GDM1 (cell line): Measurements from ENCODE around the gene THRB.

ENCODE experiments used
- DNase-seq: peaks from one replicate; lab custom pipeline; 2025; lab: John Stamatoyannopoulos, UW

THRB gene

DNA sequence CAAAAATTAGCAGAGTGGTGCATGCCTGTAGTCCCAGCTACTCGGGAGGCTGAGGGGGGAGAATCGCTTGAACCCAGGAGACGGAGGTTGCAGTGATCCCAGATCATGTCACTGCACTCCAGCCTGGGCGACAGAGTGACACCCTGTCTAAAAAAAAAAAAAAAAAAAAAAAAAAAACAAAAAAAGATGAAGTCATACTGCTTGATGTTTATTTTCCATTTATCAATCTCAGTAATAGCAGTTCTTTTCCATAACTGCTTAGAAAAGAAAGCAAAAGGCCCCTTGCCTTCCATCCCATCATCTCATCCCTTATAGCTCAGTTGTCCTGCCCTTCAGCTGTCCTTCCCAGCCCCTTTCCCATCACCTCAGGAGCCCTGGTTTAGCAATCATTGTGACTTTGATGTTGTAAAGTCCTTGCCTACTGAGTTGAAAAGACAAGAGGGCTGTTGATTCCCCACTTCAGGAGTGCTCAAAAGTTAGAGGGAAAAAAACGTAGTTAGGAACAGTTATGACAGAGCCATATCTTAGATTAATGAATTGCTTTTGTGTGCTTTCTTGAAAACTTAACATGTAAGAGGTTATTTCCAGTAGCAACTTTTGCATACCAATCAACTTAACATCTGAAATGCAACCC lies 18.0 kb upstream of the THRB start:
- no peak for DNase-seq

DNA sequence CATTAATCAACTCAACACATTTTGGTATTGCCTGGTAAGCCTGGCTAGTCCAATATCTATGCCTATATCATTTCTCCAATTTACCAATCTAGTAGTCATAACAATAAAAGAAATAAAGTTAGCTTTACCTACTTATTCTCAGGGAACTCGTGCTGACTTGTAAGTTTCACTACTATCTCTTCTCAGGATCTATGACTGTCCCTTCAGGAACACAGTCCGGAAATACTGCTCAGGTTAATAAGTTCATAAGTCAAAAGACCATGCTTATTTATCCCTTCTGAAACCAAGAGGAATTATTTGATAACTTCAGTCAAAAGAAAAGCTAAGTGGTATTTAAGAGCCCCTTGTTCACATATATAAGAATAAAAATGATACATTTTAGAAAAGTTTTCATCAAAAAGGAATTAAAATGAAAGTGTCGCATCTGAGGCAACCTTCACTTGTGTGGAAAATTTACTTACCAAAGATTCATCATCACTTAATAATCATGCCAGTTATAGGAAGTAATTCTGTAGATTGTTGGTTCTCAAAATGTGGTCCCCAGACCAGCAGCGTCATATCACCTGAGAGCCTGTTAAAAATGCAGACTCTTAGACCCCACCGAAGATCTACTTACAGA lies 15.5 kb upstream of the THRB start:
- no peak for DNase-seq

DNA sequence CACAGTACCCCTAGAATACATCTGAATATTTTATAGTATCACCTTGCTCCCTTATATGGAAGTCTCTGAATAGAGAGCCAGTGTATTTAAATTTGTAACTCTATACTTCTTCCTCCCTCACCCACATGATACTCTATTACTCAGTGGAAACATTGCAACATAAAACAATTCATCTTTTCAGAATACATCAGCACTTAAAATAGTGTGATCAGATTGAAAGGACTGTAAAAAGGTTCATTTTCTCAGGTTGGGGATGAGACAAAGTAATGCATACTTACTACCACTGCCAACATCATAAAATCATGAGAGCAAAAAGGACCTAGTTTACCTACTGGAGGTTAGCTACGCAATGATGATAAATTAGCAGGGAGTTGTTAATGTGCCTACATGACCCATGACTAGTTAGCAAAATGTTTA lies 13.8 kb upstream of the THRB start:
- no peak for DNase-seq

DNA sequence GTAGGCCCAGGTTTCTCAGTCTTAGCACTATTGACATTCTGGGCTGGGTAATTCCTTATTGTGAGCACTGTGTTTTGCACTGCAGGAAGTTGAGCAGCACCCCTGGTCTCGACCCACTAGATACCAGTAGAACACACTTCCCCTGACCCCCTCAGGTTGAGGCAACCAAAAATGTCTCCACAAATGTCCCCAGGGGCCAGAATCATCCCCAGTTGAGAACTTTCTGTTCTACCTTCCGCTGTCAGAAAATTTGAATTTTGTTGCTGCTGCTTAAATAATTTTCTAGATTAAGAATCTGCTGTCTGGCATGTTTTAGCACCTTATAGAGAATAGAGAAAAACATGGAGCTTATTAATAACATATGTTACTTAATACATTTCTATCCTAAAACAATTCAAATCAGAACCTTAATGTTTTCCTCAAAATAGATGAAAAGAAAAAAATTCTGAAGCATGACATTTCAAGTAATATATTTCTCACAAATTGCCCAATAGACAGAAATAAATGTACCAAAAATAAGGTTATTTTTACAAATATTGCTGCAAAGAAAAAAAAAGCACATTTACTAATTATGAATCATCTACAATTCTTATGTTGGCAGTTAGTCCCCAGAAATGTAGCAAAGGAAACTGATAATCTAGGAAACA lies 13.2 kb upstream of the THRB start:
- no peak for DNase-seq

DNA sequence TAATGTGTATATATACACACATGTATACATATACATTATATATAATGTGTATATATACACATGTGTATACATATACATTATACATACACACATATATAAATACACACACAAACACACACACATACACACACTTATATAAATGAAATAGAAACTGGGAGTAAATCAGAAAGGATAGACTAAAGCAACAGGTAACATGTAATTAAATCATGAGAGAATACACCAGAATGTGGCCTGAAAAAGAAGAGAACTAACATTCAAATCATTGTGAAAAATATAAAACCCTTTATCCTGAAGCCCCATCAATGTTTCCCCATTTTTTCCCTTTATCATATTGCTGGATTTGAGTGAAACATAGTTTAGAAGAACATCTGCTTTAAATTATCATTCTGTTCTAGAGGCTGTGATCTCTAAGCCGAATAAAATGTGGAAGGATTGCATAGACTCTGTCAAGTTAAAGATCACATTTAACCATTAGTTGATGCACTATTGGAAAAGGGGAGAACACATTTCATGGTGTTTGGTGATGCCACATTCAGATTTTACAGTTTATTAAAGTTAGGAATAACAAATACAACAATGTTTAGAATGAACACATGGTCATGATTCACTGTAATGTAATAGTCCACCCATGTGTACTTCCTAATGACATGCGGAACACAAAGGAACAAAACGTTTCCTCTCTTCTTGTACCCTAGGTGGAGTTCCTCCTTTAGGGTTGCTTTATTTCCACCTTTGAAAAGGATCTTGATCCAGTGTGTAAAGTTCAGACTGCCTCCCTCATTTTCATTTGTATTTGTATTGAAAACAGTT lies 12.5 kb upstream of the THRB start:
- no peak for DNase-seq

DNA sequence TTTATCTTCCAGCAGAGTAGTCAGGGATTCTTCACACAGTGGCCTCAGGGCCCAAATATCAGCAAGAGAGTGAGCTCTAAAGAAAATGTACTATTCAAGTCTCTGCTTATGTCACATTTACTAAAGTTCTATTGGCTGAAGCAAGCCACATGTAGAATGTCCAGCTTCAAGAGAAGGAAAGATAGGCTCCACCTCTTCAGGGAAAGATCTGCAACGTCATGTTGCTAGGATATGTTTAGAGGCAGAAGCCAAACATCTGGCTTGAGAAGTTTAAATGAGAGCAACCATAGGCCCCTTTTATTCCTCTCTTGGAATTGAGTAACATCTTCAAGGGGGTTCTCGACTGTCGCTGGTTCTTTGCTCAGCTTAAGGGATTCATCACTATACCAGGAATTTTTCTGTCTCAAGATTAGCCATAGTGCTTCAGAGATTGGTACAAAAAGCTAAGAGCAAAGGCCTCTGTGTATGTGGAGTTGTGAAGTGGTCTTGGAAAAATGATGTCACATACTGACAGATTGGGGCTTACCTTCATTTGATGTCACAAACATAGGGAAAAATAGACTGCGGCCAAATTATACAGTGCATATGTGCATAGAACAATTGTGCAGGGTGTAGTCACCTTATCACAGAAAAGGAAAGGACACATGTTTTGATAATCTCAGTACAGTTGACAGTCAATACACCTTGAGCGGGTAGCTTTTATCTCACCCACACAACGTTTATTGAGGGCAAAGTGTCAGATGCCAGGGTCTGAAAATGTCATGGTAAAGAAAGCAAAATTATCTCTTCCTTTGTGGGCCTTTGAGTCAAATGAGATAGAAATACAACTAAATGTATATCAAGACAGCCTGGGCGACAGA lies 11.3 kb upstream of the THRB start:
- DNase-seq: no peak

DNA sequence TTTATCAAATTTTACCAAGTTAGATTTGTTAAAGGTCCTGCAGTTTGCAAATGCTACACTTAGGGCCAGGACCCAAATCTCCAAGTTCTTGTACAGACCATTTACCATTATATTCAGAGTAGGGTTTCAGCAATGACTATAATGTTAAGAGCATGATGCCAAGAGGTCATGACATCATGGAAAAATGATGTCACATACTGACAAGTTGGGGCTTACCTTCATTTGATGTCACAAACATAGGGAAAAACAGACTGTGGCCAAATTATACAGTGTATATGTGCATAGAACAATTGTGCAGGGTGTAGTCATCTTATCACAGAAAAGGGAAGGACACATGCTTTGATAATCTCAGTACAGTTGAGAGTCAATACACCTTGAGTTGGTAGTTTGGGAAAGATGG lies 10.1 kb upstream of the THRB start:
- DNase-seq: no peak

DNA sequence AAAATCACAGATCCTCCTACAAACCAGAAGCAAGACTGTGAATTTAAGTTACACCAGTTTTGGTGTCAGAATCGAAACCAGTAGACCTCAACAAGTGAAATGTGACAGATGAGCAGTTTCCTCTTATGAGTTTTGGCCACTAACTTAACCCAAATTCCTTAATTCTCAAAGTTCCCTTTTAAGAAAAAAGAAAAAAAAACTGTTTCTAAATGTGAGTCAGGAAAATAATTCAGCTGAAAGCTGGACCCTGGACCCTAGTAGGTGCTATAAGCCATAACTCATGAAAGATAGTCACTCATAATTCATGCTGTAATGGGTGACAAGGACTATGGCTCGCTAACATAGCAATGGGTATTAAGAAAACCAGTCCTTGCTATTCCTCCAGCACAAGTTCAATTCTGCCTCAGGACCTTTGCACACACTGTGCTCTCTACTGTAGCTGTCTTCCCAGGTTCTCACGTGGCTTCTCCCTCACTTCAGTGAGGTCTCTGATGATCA lies 9.0 kb upstream of the THRB start:
- DNase-seq: no peak

DNA sequence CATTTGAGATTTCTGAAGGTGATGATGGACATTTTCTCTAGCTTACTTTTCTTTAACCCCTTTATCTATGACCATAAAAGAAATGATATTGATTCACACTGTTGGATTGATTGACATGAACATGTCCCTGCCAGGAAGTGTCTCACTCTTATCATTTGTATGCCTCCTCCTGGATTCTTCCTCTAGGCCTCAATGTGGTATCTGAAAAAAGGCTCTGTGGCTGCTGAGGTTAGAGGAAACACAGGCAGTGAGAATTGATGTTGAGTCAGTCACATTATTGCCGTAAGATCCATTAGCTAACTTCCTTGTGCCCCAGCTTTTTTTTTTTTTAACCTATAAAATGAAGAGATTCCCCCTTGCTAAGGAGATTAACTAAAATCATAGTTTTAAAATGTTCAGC lies 8.0 kb upstream of the THRB start:
- peak; percentile 42 for DNase-seq

DNA sequence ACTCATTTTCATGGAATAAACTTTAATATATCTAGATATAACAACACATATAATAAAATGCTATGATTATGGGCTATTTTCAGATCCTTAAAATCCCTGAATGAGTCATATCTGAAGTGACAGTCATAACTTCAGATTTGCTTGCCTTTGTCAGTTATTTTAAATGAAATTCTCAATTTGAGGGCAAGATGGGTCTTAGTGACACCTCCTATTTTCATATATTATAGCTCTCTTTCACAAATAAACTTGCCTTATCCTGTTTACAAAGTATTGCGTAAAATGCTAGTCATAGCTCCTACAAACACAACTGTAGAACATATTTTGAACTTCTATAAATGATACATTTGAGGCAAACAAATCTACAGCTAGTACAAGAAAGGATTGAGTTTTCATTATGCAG lies 6.2 kb upstream of the THRB start:
- DNase-seq: no peak

DNA sequence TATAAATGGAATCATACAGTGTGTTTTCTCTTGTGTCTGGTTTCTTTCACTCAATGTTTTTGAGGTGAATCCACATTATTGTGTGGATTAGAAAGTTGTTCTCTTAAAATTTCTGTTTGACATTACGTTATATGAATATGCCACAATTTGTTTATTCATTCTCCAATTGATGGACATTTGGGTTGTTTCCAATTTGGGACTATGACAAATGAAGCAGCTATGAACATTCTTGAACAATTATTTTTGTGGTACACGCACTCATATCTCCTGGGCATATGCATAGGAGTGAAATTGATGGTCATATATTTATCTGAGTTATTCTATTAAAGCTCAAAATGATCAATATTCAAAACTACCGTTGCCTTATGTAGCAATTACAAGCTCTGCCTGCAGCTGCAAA lies 5.3 kb upstream of the THRB start:
- DNase-seq: no peak

DNA sequence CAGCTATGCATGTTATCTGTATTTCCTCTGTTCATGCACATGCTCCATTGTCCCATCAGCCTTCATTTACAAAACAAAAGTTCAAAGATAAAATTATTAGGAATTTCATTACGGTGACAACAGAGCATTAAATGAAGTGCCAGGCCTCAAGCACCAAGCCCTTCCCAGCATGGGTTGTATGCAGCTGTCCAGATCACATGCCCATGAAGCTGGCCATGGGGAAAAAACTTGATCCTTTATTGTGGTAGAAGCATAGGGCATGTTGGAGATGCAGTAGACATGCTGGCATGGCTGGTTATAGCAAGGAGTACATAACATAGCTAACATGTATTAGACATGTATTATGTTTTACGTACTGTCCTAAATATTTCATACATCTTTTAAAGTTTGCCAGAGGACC lies 4.1 kb upstream of the THRB start:
- DNase-seq: no peak

DNA sequence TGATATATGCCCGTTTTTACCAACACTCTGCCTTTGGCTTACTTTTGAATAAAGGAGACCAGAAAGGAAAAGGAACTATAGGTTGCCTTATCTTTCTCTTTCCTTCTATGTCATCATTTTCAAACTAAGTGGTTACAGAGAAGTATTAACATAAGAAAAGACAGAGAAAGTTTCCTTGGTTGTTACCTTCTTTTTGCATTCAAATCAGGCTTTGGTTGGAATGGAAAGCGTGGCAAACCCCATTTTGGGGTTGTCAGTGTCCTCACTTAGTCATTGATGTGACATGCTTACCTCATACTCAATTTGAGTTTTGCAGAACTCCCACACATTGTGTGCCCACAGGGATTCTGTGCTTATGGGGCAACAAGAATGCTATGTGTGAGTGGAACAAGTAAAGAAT lies 3.7 kb upstream of the THRB start:
- DNase-seq: no peak

DNA sequence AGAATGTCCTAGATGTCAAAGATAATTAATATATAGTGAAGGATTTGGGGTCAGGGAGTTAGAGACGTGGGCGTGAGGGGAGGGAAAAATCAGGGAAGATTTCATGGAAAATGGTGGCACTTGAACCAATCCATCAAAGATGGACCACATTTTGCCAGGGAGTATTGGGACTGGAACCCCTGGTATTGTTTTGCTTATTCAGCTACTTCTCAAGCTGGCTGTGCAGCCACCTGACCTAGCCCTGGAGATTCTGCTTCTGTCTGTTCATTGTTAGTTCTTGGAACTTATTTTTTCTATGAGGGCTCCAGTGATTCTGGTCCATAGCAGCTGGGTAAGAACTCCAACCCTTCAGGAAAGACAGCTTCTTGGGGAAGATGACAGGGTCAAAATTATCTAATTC lies 3.3 kb upstream of the THRB start:
- DNase-seq: no peak

DNA sequence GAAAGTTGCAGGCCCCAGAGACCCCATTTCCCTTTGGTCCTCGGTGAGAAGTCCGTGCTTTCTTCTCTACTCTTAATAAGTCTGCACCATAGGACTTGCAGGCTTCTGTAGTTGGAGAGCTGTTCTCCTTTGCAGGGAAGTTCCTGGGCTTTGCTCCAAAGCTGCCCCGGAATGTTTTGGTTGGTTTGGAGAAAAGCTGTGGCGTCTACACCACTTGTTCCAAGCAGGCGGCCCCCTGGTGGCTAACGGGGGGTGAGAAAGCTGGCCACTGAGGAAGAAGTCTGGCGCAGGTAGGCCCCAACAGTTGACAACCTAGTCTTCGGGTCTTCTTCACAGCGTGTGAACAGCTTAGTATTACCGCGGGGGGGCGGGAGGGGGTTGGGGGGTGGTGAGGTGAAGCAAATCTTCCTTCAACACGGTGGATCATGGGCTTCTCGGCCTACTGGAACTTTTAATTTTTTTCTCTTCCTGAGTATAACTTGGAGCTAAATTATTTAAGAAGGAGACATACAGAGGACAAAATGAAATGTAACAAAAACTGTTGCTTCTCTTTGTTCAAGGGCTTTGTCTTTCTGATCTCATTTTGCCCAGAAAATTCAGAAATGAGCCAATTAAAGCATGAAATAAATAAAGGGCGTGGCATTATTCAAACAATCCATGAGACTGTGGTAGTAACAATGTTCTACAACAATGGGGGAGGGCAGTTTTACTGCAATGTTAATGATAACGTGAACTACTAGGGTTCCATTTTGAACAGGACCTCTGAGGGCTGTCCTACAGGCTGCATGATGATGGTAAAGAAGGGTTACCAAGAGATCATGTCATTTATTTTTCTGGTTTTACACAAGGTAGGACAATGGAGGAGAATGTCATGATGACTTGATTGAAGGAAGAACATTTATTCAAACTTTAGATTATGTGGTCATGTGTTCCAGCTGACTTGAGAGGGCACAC lies 2.2 kb upstream of the THRB start:
- no peak for DNase-seq

DNA sequence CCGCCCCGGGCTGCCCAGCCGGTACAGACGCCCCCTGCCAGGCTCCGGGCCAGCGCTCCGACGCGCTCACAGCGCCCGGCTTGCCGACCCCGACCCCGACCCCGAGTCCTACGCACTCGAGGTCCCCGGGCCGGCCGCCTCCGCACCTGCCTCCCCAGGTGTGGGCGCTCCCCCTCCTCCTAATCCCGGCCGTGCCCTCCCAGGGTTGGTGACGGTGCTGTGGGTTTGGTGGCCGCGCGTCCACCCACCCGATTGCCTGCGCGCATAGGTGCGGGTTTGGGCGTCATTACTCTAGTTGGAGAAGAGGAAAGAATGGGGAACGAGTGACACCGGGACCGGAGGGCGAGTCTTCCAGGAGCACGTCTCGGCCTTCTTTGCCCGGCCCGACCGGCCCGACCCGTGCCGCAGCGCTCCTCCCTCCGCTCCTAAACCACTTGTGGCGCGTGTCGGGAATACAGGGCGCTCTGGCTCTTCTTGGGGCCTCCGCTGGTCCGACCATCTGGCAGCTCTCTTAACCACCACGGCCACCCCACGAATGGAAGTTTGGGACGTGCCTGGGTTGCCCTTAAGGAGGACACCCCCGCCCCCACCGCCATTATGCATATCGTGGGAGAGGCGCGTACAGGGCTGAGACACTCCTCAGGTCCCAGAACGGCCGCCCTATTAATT lies 810 bp upstream of the THRB start:
- DNase-seq: no peak

DNA sequence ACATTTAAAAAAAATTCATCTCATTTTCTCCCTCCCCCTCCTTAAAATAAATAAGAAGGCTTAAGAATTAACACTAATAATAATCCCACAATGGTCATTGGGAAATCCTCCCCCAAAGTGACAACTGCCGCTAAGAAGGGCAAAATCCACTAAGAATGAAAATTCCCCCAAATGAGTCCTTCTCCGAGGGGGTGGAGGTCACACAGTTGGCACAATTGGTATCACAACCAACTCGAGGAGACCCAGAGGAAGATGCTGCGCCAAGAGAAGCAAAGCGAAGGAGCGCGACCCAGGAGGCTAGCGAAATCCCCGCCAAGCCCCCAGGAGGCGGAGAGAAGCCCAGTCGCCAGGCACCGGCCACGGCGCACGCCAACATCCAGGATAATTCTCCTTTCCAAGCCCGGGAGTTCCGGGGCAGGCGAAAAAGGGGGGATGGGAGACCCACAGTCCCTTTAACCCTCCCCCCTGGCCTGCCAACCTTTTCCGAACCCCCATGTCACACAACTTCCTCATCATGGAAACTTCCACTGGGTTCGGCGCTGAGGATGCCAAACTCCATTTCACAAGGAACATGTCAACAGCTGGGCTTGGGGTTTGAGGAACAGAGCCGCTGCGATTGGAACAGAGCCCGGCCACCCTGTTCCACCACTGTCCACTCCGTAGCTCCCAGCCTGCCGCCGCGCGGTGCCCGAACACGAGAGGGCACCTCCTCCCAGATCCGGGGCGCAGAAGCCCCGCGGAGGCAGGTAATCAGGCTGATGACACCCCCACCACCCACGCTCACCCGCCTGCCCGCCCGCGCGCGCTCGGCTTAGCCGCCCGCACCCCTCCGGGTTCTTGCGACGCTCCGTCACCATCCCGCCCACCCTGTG lies 668 bp downstream of the THRB start:
- DNase-seq: no peak

DNA sequence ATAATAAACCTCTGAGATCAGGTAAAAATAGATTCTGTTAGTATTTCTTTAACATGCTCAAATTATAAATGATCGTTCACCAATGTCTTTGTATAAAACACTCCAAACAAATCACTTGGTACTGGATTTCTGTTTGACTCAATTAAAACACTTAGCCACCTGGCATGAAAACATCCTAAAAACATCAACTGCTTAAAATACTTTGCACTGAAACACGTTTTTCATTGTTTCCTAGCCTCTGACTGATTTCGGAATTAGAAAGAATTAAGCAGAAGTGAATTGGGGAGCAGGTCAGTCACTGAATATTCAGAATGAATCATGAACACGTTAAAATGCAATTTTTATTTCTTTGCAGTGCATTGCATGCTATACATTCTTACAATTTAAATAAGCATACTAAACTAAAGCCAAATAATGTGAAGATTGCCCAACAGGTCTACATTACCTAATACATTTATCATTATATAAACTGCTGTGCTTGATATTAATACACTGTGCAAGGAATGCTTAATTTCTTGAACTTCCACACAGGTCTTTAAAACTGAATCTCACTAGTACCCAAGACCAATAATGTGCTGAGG lies 1.6 kb downstream of the THRB start:
- DNase-seq: no peak

DNA sequence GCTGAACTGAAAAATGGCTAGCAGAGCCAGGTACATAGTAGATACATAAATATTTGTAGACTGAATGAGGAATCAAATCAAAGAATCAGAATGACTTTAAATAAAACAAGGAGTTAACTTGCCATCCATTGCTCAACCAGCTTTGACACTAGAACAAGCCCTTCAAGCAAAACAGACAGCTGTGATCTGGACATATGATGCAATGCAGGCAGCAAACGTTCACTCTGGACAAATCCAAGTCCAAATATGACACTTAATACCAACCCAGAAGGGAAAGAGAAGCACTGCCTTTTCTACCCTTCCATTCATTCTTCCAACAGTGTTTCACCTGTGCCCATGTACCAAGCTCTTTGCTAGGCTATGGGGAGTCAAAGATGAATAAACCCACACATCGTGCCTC lies 4.5 kb downstream of the THRB start:
- no peak for DNase-seq
